Activated CD4-positive, alpha-beta T cell treated with anti-CD3 and anti-CD28 coated beads, Interleukin-2, amount 10 ng/mL, durations not matched to agents 7 days and 5 days (primary cell): ENCODE results near the gene RIOK3. TPM values are rescaled to one million over a fixed set of nuclear protein-coding genes. Genes with fewer than 3 reads are reported as not detected.

Experiments used
- CTCF ChIA-PET: fragments of 350-600 bp; sonication (Branson Sonifier 250); formaldehyde crosslinking; loops from one replicate; lab custom pipeline; 2021; ENCODE audit warnings: antibody characterized with exemption; lab: Charles Lee
- POLR2A ChIA-PET: fragments of 350-600 bp; sonication (Branson Sonifier 250); formaldehyde crosslinking; loops from one replicate; lab custom pipeline; 2021; ENCODE audit warnings: antibody characterized with exemption; lab: Charles Lee
- DNase-seq: peaks from one replicate; pipeline ENCODE4 v3.0.0-alpha.2; 2020
- H3K27ac Mint-ChIP-seq: one replicate; pipeline ENCODE4 v1.8.0; 2021; ENCODE audit warnings: mild to moderate bottlenecking, moderate library complexity, mixed read lengths
- H3K27me3 Mint-ChIP-seq: one replicate; pipeline ENCODE4 v1.8.0; 2021; ENCODE audit warnings: mixed read lengths
- H3K36me3 Mint-ChIP-seq: one replicate; pipeline ENCODE4 v1.8.0; 2021; ENCODE audit warnings: low read depth, mixed read lengths
- H3K4me1 Mint-ChIP-seq: one replicate; pipeline ENCODE4 v1.8.0; 2021; ENCODE audit warnings: mixed read lengths
- H3K4me3 Mint-ChIP-seq: one replicate; pipeline ENCODE4 v1.8.0; 2021; ENCODE audit warnings: mild to moderate bottlenecking, moderate library complexity, mixed read lengths
- H3K9me3 Mint-ChIP-seq: one replicate; pipeline ENCODE4 v1.8.0; 2021; ENCODE audit warnings: mixed read lengths
- total RNA-seq, 2 experiments: library from RNA; stranded (reverse); gene quantifications; one replicate each; pipeline ENCODE4 v1.2.3, GENCODE V29; 2021

Gene RIOK3
- total RNA-seq, 2 experiments from 2014 or later: 55.4 to 69.3 TPM

DNA sequence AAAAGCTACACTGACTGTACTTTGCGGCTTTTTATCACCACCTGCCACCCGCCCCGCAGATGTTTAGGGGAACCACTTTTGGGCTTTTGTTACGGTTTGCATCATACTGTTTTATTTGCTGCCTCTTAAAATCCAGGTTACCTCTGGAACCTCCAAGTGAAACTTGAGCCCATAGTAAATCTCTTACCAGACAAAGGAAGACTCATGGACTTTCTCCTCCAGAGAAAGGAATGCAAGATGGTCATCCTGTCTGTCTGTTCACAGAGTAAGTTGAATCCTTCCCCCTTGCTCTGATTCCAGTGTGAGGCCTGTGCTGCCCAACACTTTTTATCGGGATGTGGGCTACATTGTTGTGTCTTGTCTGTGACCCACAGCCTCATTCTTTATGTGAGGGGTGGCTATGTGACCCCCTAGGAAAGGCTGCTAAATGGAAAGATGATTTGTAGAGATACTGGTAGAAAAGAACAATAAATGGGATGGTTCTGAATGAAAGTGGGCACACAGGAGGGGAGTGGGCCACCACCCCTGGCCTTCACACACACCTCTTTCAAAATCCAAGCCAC lies 73.5 kb downstream of the RIOK3 start:
- H3K4me3 Mint-ChIP-seq: no peak overlapping the region
- ChIA-PET POLR2A (no interaction called here), CTCF (interaction anchor here (0.7 to 1.0 kb wide), 2 partner anchors 14 to 337 kb away, joined by 3 read pairs; no protein-coding TSS in a partner anchor)
- H3K9me3 Mint-ChIP-seq: no peaks in the 10 kb centered on the region
- H3K27me3 Mint-ChIP-seq: no peaks in the 10 kb centered on the region
- H3K36me3 Mint-ChIP-seq: peaks cover 61% of the 10 kb centered on the region
- H3K27ac Mint-ChIP-seq: no peak overlapping the region
- peaks cover 4% of the 10 kb centered on the region for H3K4me1 Mint-ChIP-seq
- no peak for DNase-seq

DNA sequence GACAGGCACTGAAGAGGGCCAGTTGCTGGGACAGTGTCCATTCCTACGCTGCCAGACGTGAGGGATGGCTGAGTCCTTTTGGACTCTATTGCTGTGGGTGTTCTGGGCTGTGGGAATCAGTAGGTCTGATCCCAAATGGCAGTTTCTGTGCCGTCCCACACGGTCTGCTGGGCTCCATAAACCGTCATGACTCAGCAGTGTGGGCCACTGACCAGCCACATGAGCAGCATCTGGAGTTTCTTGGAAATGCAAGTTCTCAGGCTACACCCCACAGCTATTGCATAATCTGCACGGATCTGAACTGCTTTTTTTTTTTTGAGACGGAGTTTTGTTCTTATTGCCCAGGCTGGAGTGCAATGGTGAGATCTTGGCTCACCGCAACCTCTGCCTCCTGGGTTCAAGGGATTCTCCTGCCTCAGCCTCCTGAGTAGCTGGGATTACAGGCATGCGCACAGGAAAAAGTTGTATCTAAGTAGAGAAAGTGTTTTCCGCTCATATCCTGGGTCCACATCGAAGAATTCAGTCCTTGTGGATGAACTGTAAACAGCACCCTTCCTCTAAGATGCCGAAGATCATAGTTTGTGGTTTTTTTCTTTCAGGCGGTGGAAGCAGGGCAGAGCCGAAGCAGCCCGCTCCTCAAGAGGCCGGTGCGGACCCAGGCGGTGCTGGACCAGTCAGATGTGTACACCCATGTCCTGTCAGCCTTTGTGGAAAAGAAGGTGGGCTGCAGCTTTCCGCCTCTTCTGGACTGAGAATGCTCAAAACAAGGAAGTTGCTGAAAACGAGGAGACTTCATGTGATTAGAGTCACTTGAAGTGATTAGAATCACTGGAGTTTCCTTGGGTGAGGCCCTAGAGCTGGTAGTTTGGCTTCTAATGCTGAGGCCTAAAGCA lies 75.7 kb downstream of the RIOK3 start:
- ChIA-PET CTCF (interaction anchor here (0.6 to 1.7 kb wide), 3 partner anchors 13 to 86 kb away, joined by 3 to 4 read pairs (median 3); no protein-coding TSS in a partner anchor), POLR2A (no interaction called here)
- DNase-seq: no peak
- Mint-ChIP-seq H3K36me3 (peaks cover 60% of the 10 kb centered on the region), H3K9me3 (no peaks in the 10 kb centered on the region), H3K27me3 (no peaks in the 10 kb centered on the region), H3K4me3 (no peak overlapping the region), H3K27ac (no peak overlapping the region), H3K4me1 (peaks cover 1% of the 10 kb centered on the region)

DNA sequence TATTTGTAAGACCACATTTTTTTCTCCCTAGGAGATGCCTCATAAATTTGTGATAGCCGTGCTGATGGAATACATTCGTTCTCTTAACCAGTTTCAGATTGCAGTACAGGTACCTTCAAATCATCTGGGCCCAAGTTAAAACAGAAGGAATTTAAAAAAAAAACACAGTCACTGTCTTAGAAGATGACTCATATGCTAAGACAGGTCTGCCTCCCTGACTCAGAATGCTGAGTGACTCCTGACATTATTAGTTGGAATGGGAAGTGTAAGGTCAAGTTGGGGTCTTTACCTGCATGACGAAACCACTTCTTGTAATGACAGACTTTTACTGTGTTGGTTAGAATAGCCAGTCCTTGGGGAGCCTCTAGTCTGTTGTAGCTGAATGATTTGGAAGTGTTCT lies 76.5 kb downstream of the RIOK3 start:
- Mint-ChIP-seq H3K4me1 (no peaks in the 10 kb centered on the region), H3K36me3 (peaks cover 60% of the 10 kb centered on the region), H3K9me3 (no peaks in the 10 kb centered on the region), H3K27ac (no peak overlapping the region), H3K4me3 (no peak overlapping the region), H3K27me3 (no peaks in the 10 kb centered on the region)
- CTCF ChIA-PET: interaction anchor here (1.0 kb wide), 1 partner anchor 21 kb away, joined by 3 read pairs; no protein-coding TSS in a partner anchor
- POLR2A ChIA-PET: no interaction called here
- DNase-seq: no peak

DNA sequence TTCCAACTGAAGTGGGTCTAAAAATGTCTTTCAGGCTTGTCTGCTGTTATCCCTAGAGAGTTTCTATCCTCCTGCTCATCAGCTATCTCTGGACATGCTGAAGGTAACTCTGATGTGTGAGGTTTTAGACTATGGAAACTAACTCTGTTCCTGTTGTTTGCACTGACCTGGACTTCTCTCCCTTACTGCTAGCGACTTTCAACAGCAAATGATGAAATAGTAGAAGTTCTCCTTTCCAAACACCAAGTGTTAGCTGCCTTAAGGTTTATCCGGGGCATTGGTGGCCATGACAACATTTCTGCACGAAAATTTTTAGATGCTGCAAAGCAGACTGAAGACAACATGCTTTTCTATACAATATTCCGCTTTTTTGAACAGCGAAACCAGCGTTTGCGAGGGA lies 77.1 kb downstream of the RIOK3 start:
- no peak for DNase-seq
- Mint-ChIP-seq H3K27me3 (no peaks in the 10 kb centered on the region), H3K4me3 (no peak overlapping the region), H3K4me1 (no peaks in the 10 kb centered on the region), H3K36me3 (peaks cover 64% of the 10 kb centered on the region), H3K27ac (no peak overlapping the region), H3K9me3 (no peaks in the 10 kb centered on the region)
- ChIA-PET CTCF (no interaction called here), POLR2A (no interaction called here)

DNA sequence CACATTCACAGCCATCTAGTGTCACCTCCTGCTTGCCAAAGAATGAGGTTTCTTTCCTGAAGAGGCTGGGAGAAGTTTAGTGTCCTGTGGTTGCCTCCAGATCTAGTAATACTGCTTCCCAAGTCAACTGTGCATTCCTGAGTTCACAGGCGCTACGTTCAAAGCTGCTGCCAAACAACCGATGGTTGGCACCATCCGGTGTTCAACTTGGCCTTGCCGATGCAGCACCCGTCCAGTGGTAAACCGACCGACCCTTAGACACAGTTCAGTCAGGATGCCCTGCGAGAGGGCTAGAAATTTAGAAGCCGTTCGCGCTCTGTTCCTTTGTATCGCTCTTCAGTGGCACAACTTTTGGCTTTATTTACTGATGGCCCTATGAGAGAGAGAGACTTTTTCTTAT lies 78.8 kb downstream of the RIOK3 start:
- H3K27me3 Mint-ChIP-seq: no peaks in the 10 kb centered on the region
- no peaks in the 10 kb centered on the region for H3K4me1 Mint-ChIP-seq
- no peak for DNase-seq
- H3K36me3 Mint-ChIP-seq: peaks cover 63% of the 10 kb centered on the region
- no peak overlapping the region for H3K27ac Mint-ChIP-seq
- ChIA-PET POLR2A (no interaction called here), CTCF (interaction anchor here (1.1 to 1.3 kb wide), 2 partner anchors 15 to 33 kb away, joined by 3 to 4 read pairs; no protein-coding TSS in a partner anchor)
- H3K4me3 Mint-ChIP-seq: no peak overlapping the region
- H3K9me3 Mint-ChIP-seq: no peaks in the 10 kb centered on the region

Other genes with a start within 250 kb of the RIOK3 start
- gene RMC1, start 50.2 kb downstream of the RIOK3 start, total RNA-seq: 10 to 100 TPM; 56.0 to 66.4 TPM
- 10 to 100 TPM; 33.8 to 37.3 TPM for gene NPC1, start 133.2 kb downstream of the RIOK3 start, total RNA-seq
- gene ANKRD29, start 209.6 kb downstream of the RIOK3 start, total RNA-seq: under 1 TPM in 1 of 2 experiments, not detected in 1; 0.25 TPM
- gene LAMA3, start 236.2 kb downstream of the RIOK3 start, total RNA-seq: under 1 TPM; 0.20 to 0.54 TPM